Right atrium auricular region (tissue), 2 donors: ENCODE data around the gene SLC5A3. TPM values are rescaled to one million over a fixed set of nuclear protein-coding genes. Genes with fewer than 3 reads are reported as not detected.

Experiments
- DNase-seq: peaks from one replicate; pipeline ENCODE4 v3.0.0-alpha.2; 2019; ENCODE audit warnings: low spot score
- H3K27ac ChIP-seq, 2 donors: fragments of 200-600 bp; sonication (generic); 1 replicate in 1 of 2; 2 replicates in 1 of 2; pipeline ENCODE4 v1.5.1; 2016 to 2019
- H3K27me3 ChIP-seq, 2 donors: fragments of 200-600 bp; sonication (generic); one replicate each; pipeline versions ENCODE4 v1.5.1 to v1.6.0; 2017 to 2019
- H3K36me3 ChIP-seq: fragments of 200-600 bp; sonication (generic); one replicate; pipeline ENCODE4 v1.5.1; 2016
- H3K4me1 ChIP-seq, 2 donors: fragments of 200-600 bp; sonication (generic); one replicate each; pipeline versions ENCODE4 v1.5.1 to v1.6.0; 2017 to 2019
- H3K4me3 ChIP-seq, 2 donors: fragments of 200-600 bp; sonication (generic); 1 replicate in 1 of 2; 2 replicates in 1 of 2; pipeline ENCODE4 v1.5.1; 2017 to 2019; ENCODE audit warnings: mild to moderate bottlenecking in 1 of 2, moderate library complexity in 1 of 2
- H3K9me3 ChIP-seq, 2 donors: fragments of 200-600 bp; sonication (generic); one replicate each; pipeline ENCODE4 v1.5.1; 2019
- CTCF ChIP-seq, 2 donors: fragments of 200-600 bp; sonication (generic); IDR thresholded peaks; one replicate each; pipeline ENCODE4 v1.5.1; 2019; ENCODE audit warnings: antibody characterized with exemption in 2 of 2
- total RNA-seq, 2 donors: library from RNA; depleted of rRNA; stranded (reverse); fragments of >200 nt; gene quantifications; one replicate each; pipeline ENCODE4 v1.1.0, GENCODE V29; 2016

SLC5A3 gene
- total RNA-seq, 2 donors from 2014 or later = 4.4 to 4.6 TPM

GRCh38 chr21:34077888-34078287 lies 4.5 kb downstream of the SLC5A3 start:
- H3K4me3 ChIP-seq = no peak overlapping the region
- no peaks in the 10 kb centered on the region for H3K36me3 ChIP-seq
- H3K27me3 ChIP-seq = no peaks in the 10 kb centered on the region
- H3K9me3 ChIP-seq = no peaks in the 10 kb centered on the region
- H3K4me1 ChIP-seq = peaks cover 0 to 59% of the 10 kb centered on the region in 2 donors
- no peak for TF ChIP-seq CTCF (IDR thresholded peaks at IDR 0.05)
- H3K27ac ChIP-seq = peak overlapping the region in 1 of 2 donors; percentile 55
- no peak for DNase-seq

- H3K9me3 ChIP-seq = no peaks in the 10 kb centered on the region
- no peaks in the 10 kb centered on the region for H3K36me3 ChIP-seq
- peak overlapping the region in 1 of 2 donors; percentile 55 for H3K27ac ChIP-seq
- no peaks in the 10 kb centered on the region for H3K27me3 ChIP-seq
- no peak for TF ChIP-seq CTCF (IDR thresholded peaks at IDR 0.05)
- no peak for DNase-seq
- H3K4me1 ChIP-seq = peaks cover 0 to 64% of the 10 kb centered on the region in 2 donors
- H3K4me3 ChIP-seq = no peak overlapping the region
Observed at GRCh38 chr21:34078915-34079314, 5.5 kb downstream of the SLC5A3 start.

DNA sequence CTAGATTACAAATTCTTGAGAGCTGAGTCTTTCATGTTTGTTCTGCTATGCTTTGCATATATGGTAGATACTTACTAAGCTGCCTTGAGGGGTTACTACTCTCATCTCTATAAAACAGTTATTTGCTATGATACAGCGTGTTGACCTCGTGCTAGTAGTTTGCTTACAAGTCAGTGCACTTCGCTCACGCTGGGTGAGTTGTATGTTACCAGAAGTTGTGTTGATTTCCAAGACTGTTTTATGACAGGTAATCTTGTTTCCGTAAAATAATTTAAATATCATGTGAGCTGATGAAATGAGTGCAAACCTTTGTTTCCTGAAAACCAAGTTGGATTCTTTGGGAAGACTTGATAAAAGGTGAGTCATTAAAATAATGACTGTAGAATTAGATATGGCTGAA lies 7.3 kb downstream of the SLC5A3 start:
- no peak for TF ChIP-seq CTCF (IDR thresholded peaks at IDR 0.05)
- Histone ChIP-seq H3K36me3 (no peaks in the 10 kb centered on the region), H3K4me1 (peaks cover 0 to 49% of the 10 kb centered on the region in 2 donors), H3K4me3 (no peak overlapping the region), H3K27me3 (no peaks in the 10 kb centered on the region), H3K27ac (no peak overlapping the region), H3K9me3 (no peaks in the 10 kb centered on the region)
- DNase-seq = no peak

DNA sequence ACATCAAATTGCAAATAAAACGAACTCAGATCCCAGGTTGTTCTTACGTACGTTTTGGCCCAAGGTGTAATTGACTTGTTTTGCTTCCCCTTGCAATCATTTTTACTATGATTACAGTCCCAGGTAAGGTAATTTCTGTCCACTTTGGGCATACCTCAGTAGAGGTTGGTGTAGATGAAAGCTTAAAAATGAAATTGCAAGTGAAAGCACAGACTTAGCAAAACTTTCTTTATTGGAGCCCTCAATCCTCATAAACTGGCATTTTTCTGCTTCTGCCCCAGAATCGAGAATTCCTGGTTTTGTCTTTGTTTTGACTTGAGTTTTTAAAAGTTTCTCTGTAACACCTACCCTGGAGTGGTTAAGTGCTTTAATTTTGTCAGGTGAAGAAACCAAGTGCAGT lies 9.4 kb downstream of the SLC5A3 start:
- Histone ChIP-seq H3K27me3 (no peaks in the 10 kb centered on the region), H3K27ac (no peak overlapping the region), H3K4me3 (no peak overlapping the region), H3K9me3 (no peaks in the 10 kb centered on the region), H3K36me3 (no peaks in the 10 kb centered on the region), H3K4me1 (peaks cover 0 to 36% of the 10 kb centered on the region in 2 donors)
- TF ChIP-seq CTCF (IDR thresholded peaks at IDR 0.05) = no peak
- DNase-seq = no peak

DNA sequence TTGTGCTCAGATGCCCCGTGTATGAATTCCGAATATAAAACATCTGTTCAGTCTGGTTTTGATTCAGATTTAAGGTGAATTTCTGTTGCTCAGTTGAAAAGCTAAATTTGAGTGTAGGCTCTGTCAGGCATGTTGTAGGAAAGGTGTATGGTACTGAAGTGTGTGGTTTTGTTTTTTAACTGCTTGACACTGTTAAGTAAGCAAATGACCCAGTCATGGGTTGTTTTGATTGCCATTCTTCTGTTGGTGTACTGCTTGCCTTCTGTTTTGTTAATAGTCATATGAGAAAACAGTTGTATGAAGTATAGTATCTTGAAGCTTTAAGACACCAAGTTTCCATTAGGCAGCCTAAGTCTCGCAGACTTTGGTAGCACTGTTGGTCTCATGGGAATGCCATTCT lies 10.0 kb downstream of the SLC5A3 start:
- TF ChIP-seq CTCF (IDR thresholded peaks at IDR 0.05) = no peak
- H3K27me3 ChIP-seq = no peaks in the 10 kb centered on the region
- peaks cover 0 to 30% of the 10 kb centered on the region in 2 donors for H3K4me1 ChIP-seq
- no peak overlapping the region for H3K27ac ChIP-seq
- H3K9me3 ChIP-seq = no peaks in the 10 kb centered on the region
- H3K36me3 ChIP-seq = no peaks in the 10 kb centered on the region
- DNase-seq = no peak
- H3K4me3 ChIP-seq = no peak overlapping the region

- Histone ChIP-seq H3K36me3 (no peaks in the 10 kb centered on the region), H3K27me3 (no peaks in the 10 kb centered on the region), H3K27ac (no peak overlapping the region), H3K9me3 (no peaks in the 10 kb centered on the region), H3K4me1 (peaks cover 0 to 25% of the 10 kb centered on the region in 2 donors), H3K4me3 (no peak overlapping the region)
- TF ChIP-seq CTCF (IDR thresholded peaks at IDR 0.05) = no peak
- DNase-seq = no peak
Observed at GRCh38 chr21:34085129-34085528, 11.8 kb downstream of the SLC5A3 start.
